ENCODE data around the gene BNIPL.

DNA sequence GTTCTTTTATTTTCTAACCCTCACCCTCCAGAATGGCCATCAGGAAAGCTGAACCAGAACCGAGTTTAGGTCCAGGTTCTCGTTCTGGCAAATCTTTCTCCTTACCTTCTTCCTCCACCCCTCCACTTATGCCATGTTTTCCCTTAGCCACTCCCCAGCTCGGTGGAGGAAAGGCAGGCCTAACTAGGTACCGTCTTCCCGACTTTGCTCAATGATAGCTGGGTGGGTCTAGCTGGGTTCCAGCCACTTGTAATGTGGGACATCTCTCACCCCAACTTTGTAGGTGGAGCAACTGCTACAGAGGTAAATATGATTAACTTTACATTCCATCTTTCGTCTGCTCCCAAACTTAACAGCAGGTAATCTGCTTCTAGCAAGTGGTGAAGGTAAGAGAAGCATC, 646 bp downstream of the BNIPL start:
- TF ChIP-seq, protein P1, sequence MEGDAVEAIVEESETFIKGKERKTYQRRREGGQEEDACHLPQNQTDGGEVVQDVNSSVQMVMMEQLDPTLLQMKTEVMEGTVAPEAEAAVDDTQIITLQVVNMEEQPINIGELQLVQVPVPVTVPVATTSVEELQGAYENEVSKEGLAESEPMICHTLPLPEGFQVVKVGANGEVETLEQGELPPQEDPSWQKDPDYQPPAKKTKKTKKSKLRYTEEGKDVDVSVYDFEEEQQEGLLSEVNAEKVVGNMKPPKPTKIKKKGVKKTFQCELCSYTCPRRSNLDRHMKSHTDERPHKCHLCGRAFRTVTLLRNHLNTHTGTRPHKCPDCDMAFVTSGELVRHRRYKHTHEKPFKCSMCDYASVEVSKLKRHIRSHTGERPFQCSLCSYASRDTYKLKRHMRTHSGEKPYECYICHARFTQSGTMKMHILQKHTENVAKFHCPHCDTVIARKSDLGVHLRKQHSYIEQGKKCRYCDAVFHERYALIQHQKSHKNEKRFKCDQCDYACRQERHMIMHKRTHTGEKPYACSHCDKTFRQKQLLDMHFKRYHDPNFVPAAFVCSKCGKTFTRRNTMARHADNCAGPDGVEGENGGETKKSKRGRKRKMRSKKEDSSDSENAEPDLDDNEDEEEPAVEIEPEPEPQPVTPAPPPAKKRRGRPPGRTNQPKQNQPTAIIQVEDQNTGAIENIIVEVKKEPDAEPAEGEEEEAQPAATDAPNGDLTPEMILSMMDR (IDR thresholded peaks at IDR 0.05 in 4 of 5, conservative IDR thresholded peaks at IDR 0.05 in 1 of 5): no peak
- TF ChIP-seq POLR2A (IDR thresholded peaks at IDR 0.05): no peak
